GM12878 (cell line): ENCODE measurements around the gene ZNF296. TPM values are rescaled to one million over a fixed set of nuclear protein-coding genes. Genes with fewer than 3 reads are reported as not detected.

Experiments
- ATF7 ChIP-seq: fragments of 450-650 bp; IDR thresholded peaks from 2 replicates; pipeline ENCODE4 v1.6.1; 2016; ENCODE audit warnings: low read depth, mild to moderate bottlenecking
- CHD2 ChIP-seq: IDR thresholded peaks from 2 replicates; pipeline ENCODE4 v1.6.1; 2011; ENCODE audit warnings: low read depth, low read length, improper control_type of control experiment, borderline replicate concordance
- DPF2 ChIP-seq: fragments of 450-650 bp; IDR thresholded peaks from 2 replicates; pipeline ENCODE4 v1.6.1; 2017; ENCODE audit warnings: mild to moderate bottlenecking
- EGR1 ChIP-seq, 2 experiments: IDR thresholded peaks; 1 replicate in 1 of 2; 2 replicates in 1 of 2; pipeline ENCODE4 v1.6.1; 2011 to 2012; ENCODE audit warnings: low read depth in 2 of 2, low read length in 2 of 2, borderline replicate concordance in 1 of 2, mild to moderate bottlenecking in 1 of 2, moderate library complexity in 1 of 2
- IKZF1 ChIP-seq: fragments of 450-650 bp; conservative IDR thresholded peaks from 2 replicates; pipeline ENCODE4 v1.6.1; 2017; ENCODE audit warnings: antibody characterized with exemption, mild to moderate bottlenecking
- IRF4 ChIP-seq: IDR thresholded peaks from 2 replicates; pipeline ENCODE4 v1.6.1; 2011; ENCODE audit warnings: low read depth, low read length
- KAT2A ChIP-seq: conservative IDR thresholded peaks from 2 replicates; pipeline ENCODE4 v1.6.1; 2011; ENCODE audit warnings: low read depth, low read length; ENCODE audit not compliant: control insufficient read depth
- KDM1A ChIP-seq: fragments of 200-600 bp; sonication (generic); IDR thresholded peaks from 2 replicates; pipeline ENCODE4 v1.6.1; 2016; ENCODE audit warnings: borderline replicate concordance
- KLF5 ChIP-seq: fragments of 450-650 bp; IDR thresholded peaks from 2 replicates; pipeline ENCODE4 v1.6.1; 2014; ENCODE audit warnings: mild to moderate bottlenecking; ENCODE audit not compliant: partially characterized antibody
- NBN ChIP-seq: fragments of 450-650 bp; IDR thresholded peaks from 2 replicates; pipeline ENCODE4 v1.6.1; 2016
- NFYA ChIP-seq: IDR thresholded peaks from 2 replicates; pipeline ENCODE4 v1.6.1; 2011; ENCODE audit warnings: low read depth, mild to moderate bottlenecking, low read length, improper control_type of control experiment, borderline replicate concordance
- NFYB ChIP-seq: IDR thresholded peaks from 2 replicates; pipeline ENCODE4 v1.6.1; 2011; ENCODE audit warnings: low read depth, mild to moderate bottlenecking, low read length, improper control_type of control experiment, moderate library complexity; ENCODE audit not compliant: insufficient read depth
- PKNOX1 ChIP-seq: fragments of 450-650 bp; IDR thresholded peaks from 2 replicates; pipeline ENCODE4 v1.6.1; 2016; ENCODE audit warnings: mild to moderate bottlenecking
- RB1 ChIP-seq: fragments of 450-650 bp; formaldehyde crosslinking; IDR thresholded peaks from 2 replicates; pipeline ENCODE4 v1.6.1; 2017; ENCODE audit warnings: mild to moderate bottlenecking, borderline replicate concordance
- RFX5 ChIP-seq: IDR thresholded peaks from 2 replicates; pipeline ENCODE4 v1.6.1; 2011; ENCODE audit warnings: low read depth, low read length, improper control_type of control experiment
- RUNX3 ChIP-seq: IDR thresholded peaks from 2 replicates; pipeline ENCODE4 v1.6.1; 2012; ENCODE audit warnings: low read length, inconsistent platforms
- STAT1 ChIP-seq: fragments of 450-650 bp; conservative IDR thresholded peaks from 2 replicates; pipeline ENCODE4 v1.6.1; 2014; ENCODE audit warnings: antibody characterized with exemption, mild to moderate bottlenecking
- WRNIP1 ChIP-seq: IDR thresholded peaks from 2 replicates; pipeline ENCODE4 v1.6.1; 2011; ENCODE audit warnings: low read depth, low read length, improper control_type of control experiment, borderline replicate concordance
- ZZZ3 ChIP-seq: IDR thresholded peaks from 2 replicates; pipeline ENCODE4 v1.6.1; 2011; ENCODE audit warnings: low read depth; ENCODE audit not compliant: control insufficient read depth, insufficient read length
- polyA plus RNA-seq, 11 experiments: library from polyadenylated mRNA; depleted of rRNA in 4 of 11; unstranded in 6 of 11; stranded (reverse) in 5 of 11; fragments of >200 nt; fragmentation: Nextera tagmentation in 4 of 11; fragmentation: Illumina TruSeq in 1 of 11; extraction: Ambion mirVana in 4 of 11; extraction: Trizol in 1 of 11; gene quantifications; 1 replicate in 1 of 11; 2 replicates in 10 of 11; pipeline versions ENCODE4 v1.2.1 to v1.2.3, GENCODE V29; 2011 to 2016; ENCODE audit warnings: inconsistent platforms in 2 of 11, missing spikeins in 2 of 11, low read depth in 1 of 11
- total RNA-seq, 4 experiments: library from RNA; depleted of rRNA in 3 of 4; stranded (reverse); fragments of >200 nt in 3 of 4; fragmentation: Illumina TruSeq in 1 of 4; extraction: Trizol in 1 of 4; gene quantifications; 2 replicates each; pipeline versions ENCODE4 v1.2.1 to v1.2.3, GENCODE V29; 2013 to 2021
- TF ChIP-seq, protein P1 (sequence below): IDR thresholded peaks from 2 replicates; pipeline ENCODE4 v1.6.1; 2011; ENCODE audit warnings: mild to moderate bottlenecking, low read depth, low read length, moderate library complexity; ENCODE audit not compliant: insufficient replicate concordance
- TF ChIP-seq, protein P2 (sequence below): fragments of 450-650 bp; IDR thresholded peaks from 2 replicates; pipeline ENCODE4 v1.6.1; 2017; ENCODE audit warnings: mild to moderate bottlenecking, low read depth, inconsistent platforms; ENCODE audit not compliant: poor library complexity, severe bottlenecking
- TF ChIP-seq, protein P3 (sequence below), 3 experiments: IDR thresholded peaks in 2 of 3; conservative IDR thresholded peaks in 1 of 3; 2 replicates each; pipeline ENCODE4 v1.5.1; 2011; ENCODE audit warnings: low read depth in 3 of 3, low read length in 3 of 3, mild to moderate bottlenecking in 3 of 3, control low read depth in 2 of 3, moderate library complexity in 2 of 3, inconsistent platforms in 1 of 3, mixed read lengths in 1 of 3; ENCODE audit not compliant: control insufficient read depth in 2 of 3, insufficient read depth in 1 of 3; ENCODE audit errors: extremely low read depth in 1 of 3

The ZNF296 gene
- total and polyA plus RNA-seq, 10 of the 15 experiments (the other 5 are each of a cell fraction or from before 2014, with no cell fraction given): 0.44 to 23.6 (median 3.5) TPM; not detected in 1

DNA sequence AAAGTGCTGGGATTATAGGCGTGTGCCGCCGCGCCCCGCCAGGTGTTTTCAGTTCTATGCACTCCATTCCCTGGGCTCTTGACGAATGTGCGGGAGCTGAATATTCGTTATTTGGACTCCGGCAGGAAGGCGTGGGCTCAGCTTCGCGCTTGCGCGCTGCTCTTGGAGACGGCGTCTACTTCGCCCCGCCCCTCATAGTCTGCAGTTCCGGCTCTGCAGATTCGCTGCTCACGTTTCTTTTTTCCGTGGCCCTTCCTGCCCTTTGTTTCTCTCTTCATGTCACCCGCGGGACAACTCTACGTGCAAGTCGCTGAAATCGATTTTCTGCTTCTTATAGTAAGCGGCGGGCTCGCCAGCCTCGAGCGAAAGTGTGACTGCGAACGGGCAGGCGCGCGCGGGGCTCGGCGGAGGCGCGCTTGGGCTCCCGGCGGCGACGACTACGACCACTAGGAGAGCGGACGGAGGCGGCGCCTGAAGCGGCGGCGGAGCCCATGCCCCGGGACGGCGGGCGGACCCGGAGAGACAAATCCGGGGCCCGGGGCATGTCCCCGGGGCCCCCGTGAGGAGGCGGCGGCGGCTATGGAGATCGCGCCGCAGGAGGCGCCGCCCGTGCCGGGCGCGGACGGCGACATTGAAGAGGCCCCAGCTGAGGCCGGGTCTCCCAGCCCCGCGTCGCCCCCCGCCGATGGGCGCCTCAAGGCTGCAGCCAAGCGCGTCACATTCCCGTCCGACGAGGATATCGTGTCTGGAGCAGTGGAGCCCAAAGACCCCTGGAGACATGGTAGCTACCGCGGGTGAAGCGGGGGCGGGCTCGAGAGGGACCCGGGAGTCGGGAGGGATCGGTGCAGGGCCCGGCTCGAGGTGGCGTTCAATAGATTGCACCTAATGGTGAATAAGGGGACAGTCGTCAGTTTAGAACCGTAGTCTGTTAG, 16.7 kb upstream of the ZNF296 start, which contains the start of gene PPP1R37 (continued):
- TF ChIP-seq ATF7 (peak; percentile 73), NFYA (no peak), WRNIP1 (peak; percentile 78; the same call in 1 of the 2 replicates), RUNX3 (peak; percentile 43; the same call in 1 of the 2 replicates), DPF2 (peak; percentile 79; the same call in 1 of the 2 replicates), STAT1 (peak; percentile 77; the same call in 1 of the 2 replicates), IRF4 (0 out of 2 replicates have a peak, but pooled peaks have one; percentile 16), PKNOX1 (peak; percentile 60), KAT2A (no peak), ZZZ3 (no peak), CHD2 (peak; percentile 56; the same call in 1 of the 2 replicates), NFYB (no peak), RB1 (peak; percentile 99), EGR1 (IDR thresholded peaks at IDR 0.05; ENCODE audit: borderline replicate concordance in 1 of 2, low read depth in 2 of 2, low read length in 2 of 2) (peak in 1 of 2 experiments; percentile 76; a peak in 1 of 3 replicates), IKZF1 (peak; percentile 98), KLF5 (peak; percentile 65), KDM1A (no peak), RFX5 (no peak), NBN (peak; percentile 87)
- TF ChIP-seq, protein P1, sequence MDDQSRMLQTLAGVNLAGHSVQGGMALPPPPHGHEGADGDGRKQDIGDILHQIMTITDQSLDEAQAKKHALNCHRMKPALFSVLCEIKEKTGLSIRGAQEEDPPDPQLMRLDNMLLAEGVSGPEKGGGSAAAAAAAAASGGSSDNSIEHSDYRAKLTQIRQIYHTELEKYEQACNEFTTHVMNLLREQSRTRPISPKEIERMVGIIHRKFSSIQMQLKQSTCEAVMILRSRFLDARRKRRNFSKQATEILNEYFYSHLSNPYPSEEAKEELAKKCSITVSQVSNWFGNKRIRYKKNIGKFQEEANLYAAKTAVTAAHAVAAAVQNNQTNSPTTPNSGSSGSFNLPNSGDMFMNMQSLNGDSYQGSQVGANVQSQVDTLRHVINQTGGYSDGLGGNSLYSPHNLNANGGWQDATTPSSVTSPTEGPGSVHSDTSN: no peak
- TF ChIP-seq, protein P2, sequence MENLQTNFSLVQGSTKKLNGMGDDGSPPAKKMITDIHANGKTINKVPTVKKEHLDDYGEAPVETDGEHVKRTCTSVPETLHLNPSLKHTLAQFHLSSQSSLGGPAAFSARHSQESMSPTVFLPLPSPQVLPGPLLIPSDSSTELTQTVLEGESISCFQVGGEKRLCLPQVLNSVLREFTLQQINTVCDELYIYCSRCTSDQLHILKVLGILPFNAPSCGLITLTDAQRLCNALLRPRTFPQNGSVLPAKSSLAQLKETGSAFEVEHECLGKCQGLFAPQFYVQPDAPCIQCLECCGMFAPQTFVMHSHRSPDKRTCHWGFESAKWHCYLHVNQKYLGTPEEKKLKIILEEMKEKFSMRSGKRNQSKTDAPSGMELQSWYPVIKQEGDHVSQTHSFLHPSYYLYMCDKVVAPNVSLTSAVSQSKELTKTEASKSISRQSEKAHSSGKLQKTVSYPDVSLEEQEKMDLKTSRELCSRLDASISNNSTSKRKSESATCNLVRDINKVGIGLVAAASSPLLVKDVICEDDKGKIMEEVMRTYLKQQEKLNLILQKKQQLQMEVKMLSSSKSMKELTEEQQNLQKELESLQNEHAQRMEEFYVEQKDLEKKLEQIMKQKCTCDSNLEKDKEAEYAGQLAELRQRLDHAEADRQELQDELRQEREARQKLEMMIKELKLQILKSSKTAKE: peak; percentile 93
- TF ChIP-seq, protein P3, sequence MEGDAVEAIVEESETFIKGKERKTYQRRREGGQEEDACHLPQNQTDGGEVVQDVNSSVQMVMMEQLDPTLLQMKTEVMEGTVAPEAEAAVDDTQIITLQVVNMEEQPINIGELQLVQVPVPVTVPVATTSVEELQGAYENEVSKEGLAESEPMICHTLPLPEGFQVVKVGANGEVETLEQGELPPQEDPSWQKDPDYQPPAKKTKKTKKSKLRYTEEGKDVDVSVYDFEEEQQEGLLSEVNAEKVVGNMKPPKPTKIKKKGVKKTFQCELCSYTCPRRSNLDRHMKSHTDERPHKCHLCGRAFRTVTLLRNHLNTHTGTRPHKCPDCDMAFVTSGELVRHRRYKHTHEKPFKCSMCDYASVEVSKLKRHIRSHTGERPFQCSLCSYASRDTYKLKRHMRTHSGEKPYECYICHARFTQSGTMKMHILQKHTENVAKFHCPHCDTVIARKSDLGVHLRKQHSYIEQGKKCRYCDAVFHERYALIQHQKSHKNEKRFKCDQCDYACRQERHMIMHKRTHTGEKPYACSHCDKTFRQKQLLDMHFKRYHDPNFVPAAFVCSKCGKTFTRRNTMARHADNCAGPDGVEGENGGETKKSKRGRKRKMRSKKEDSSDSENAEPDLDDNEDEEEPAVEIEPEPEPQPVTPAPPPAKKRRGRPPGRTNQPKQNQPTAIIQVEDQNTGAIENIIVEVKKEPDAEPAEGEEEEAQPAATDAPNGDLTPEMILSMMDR (IDR thresholded peaks at IDR 0.05 in 2 of 3, conservative IDR thresholded peaks at IDR 0.05 in 1 of 3; ENCODE audit: control insufficient read depth in 2 of 3, extremely low read depth in 1 of 3, insufficient read depth in 1 of 3, low read depth in 3 of 3, low read length in 3 of 3): peak; percentile 7 to 24 (median 13); a peak in 2 of 6 replicates
